H1 (cell line): Measurements from ENCODE around the gene TRAF5. TPM values are rescaled to one million over a fixed set of nuclear protein-coding genes. Genes with fewer than 3 reads are reported as not detected.

Experiments used
- CHD7 ChIP-seq: fragments of 300-600 bp; sonication (generic); IDR thresholded peaks from 2 replicates; pipeline ENCODE4 v1.7.1; 2012; ENCODE audit warnings: low read length, moderate library complexity, mild to moderate bottlenecking, inconsistent platforms; ENCODE audit not compliant: insufficient replicate concordance
- polyA plus RNA-seq, 7 experiments: library from polyadenylated mRNA; depleted of rRNA in 3 of 7; stranded (reverse) in 5 of 7; unstranded in 2 of 7; fragments of >200 nt in 5 of 7; fragments of 200-250 nt in 2 of 7; gene quantifications; 1 replicate in 5 of 7; 2 replicates in 1 of 7; 4 replicates in 1 of 7; pipeline versions ENCODE4 v1.2.1 to v1.2.3, GENCODE V29; 2011 to 2013; ENCODE audit warnings: missing spikeins in 2 of 7, mixed read lengths in 2 of 7
- total RNA-seq: library from RNA; stranded (reverse); fragmentation: NEBNext Ultra II Directional; extraction: Animal tissue kit (Norgen Biotek cat#: 25700); gene quantifications from 2 replicates; pipeline ENCODE4 v1.2.1, GENCODE V29; 2021

TRAF5 gene
- total and polyA plus RNA-seq, 2 of the 8 experiments (the other 6 are each of a cell fraction or from before 2014, with no cell fraction given), result 13.0 to 17.1 TPM

- TF ChIP-seq CHD7, result no peak
These were observed 11.0 kb downstream of the TRAF5 start (continued) for GRCh38 chr1:211337430-211338223.
